Measurements from ENCODE around the gene LRBA. TPM values are rescaled to one million over a fixed set of nuclear protein-coding genes. Genes with fewer than 3 reads are reported as not detected.
"Not testable (repeated sequence)": the region's sequence is repeated elsewhere in the genome, so short reads cannot be mapped to it uniquely, and the experiment has no call there.

Gene LRBA
- total RNA-seq, 2 donors from 2014 or later: 30.9 to 33.7 TPM

- Histone ChIP-seq H3K27ac (no peak overlapping the region), H3K27me3 (replicated peaks; ENCODE audit: insufficient read depth) (no peaks in the 10 kb centered on the region), H3K4me1 (ENCODE audit: control insufficient read depth in 1 of 2, low read depth in 2 of 2) (no peaks in the 10 kb centered on the region), H3K9me3 (no peaks in the 10 kb centered on the region), H3K4me3 (no peak overlapping the region), H3K36me3 (no peaks in the 10 kb centered on the region)
- TF ChIP-seq CTCF (IDR thresholded peaks at IDR 0.05): no peak
- DNase-seq (ENCODE audit: low spot score) (no peak), ATAC-seq (ENCODE audit: insufficient number of reproducible peaks, low FRiP score, low read depth) (no peak)
Observed at GRCh38 chr4:151004222-151004621, 10.9 kb downstream of the LRBA start.

- no peak for TF ChIP-seq CTCF (IDR thresholded peaks at IDR 0.05)
- Histone ChIP-seq H3K9me3 (no peaks in the 10 kb centered on the region), H3K4me3 (no peak overlapping the region), H3K4me1 (ENCODE audit: control insufficient read depth in 1 of 2, low read depth in 2 of 2) (no peaks in the 10 kb centered on the region), H3K27me3 (replicated peaks; ENCODE audit: insufficient read depth) (no peaks in the 10 kb centered on the region), H3K27ac (no peak overlapping the region), H3K36me3 (no peaks in the 10 kb centered on the region)
- no peak for ATAC-seq (ENCODE audit: insufficient number of reproducible peaks, low FRiP score, low read depth)
- DNase-seq (ENCODE audit: low spot score): no peak
Observed at GRCh38 chr4:151000747-151001429, 14.2 kb downstream of the LRBA start.

- no peak for TF ChIP-seq CTCF (IDR thresholded peaks at IDR 0.05)
- no peak overlapping the region for H3K4me3 ChIP-seq
- DNase-seq (ENCODE audit: low spot score) (no peak), ATAC-seq (ENCODE audit: insufficient number of reproducible peaks, low FRiP score, low read depth) (no peak)
- no peak overlapping the region for H3K27ac ChIP-seq
- H3K27me3 ChIP-seq (replicated peaks; ENCODE audit: insufficient read depth): no peaks in the 10 kb centered on the region
- H3K9me3 ChIP-seq: no peaks in the 10 kb centered on the region
- no peaks in the 10 kb centered on the region for H3K4me1 ChIP-seq (ENCODE audit: control insufficient read depth in 1 of 2, low read depth in 2 of 2)
- no peaks in the 10 kb centered on the region for H3K36me3 ChIP-seq
Observed at GRCh38 chr4:150999086-150999485, 16.0 kb downstream of the LRBA start.

- H3K4me1 ChIP-seq (ENCODE audit: control insufficient read depth in 1 of 2, low read depth in 2 of 2): no peaks in the 10 kb centered on the region
Observed at GRCh38 chr4:150997141-150997540, 17.9 kb downstream of the LRBA start.

GRCh38 chr4:150994721-150995120 lies 20.4 kb downstream of the LRBA start:
- DNase-seq (ENCODE audit: low spot score) (no peak), ATAC-seq (ENCODE audit: insufficient number of reproducible peaks, low FRiP score, low read depth) (no peak)
- no peaks in the 10 kb centered on the region for H3K36me3 ChIP-seq
- H3K27ac ChIP-seq: no peak overlapping the region
- no peaks in the 10 kb centered on the region for H3K9me3 ChIP-seq
- no peaks in the 10 kb centered on the region for H3K27me3 ChIP-seq (replicated peaks; ENCODE audit: insufficient read depth)
- TF ChIP-seq CTCF (IDR thresholded peaks at IDR 0.05): no peak
- no peaks in the 10 kb centered on the region for H3K4me1 ChIP-seq (ENCODE audit: control insufficient read depth in 1 of 2, low read depth in 2 of 2)
- no peak overlapping the region for H3K4me3 ChIP-seq

More at GRCh38 chr4:150997141-150997540, 17.9 kb downstream of the LRBA start:
- no peak for ATAC-seq (ENCODE audit: insufficient number of reproducible peaks, low FRiP score, low read depth)
- TF ChIP-seq CTCF (IDR thresholded peaks at IDR 0.05): no peak
- Histone ChIP-seq H3K4me3 (no peak overlapping the region), H3K9me3 (no peaks in the 10 kb centered on the region), H3K27me3 (replicated peaks; ENCODE audit: insufficient read depth) (no peaks in the 10 kb centered on the region), H3K27ac (no peak overlapping the region), H3K36me3 (no peaks in the 10 kb centered on the region)
- no peak for DNase-seq (ENCODE audit: low spot score)

- H3K27ac ChIP-seq; H3K4me1 ChIP-seq (ENCODE audit: control insufficient read depth in 1 of 2, low read depth in 2 of 2); H3K9me3 ChIP-seq; H3K27me3 ChIP-seq (replicated peaks; ENCODE audit: insufficient read depth); ATAC-seq (ENCODE audit: insufficient number of reproducible peaks, low FRiP score, low read depth); DNase-seq (ENCODE audit: low spot score); H3K36me3 ChIP-seq; H3K4me3 ChIP-seq: not testable (repeated sequence)
Observed at GRCh38 chr4:150993577-150993976, 21.5 kb downstream of the LRBA start.

Data from thoracic aorta (tissue), 2 donors.